ENCODE data around the gene NR3C1.

GRCh38 chr5:143314099-143314498, 89.4 kb downstream of the NR3C1 start:
- TF ChIP-seq POLR2A (IDR thresholded peaks at IDR 0.05; ENCODE audit: low read depth, low read length) (no peak), TAF1 (IDR thresholded peaks at IDR 0.05; ENCODE audit: low read depth, low read length) (no peak), POLR2AphosphoS5 (IDR thresholded peaks at IDR 0.05; ENCODE audit: low read depth, low read length) (no peak)

All from GM12891 (cell line).